Subcutaneous adipose tissue (tissue), 4 donors: ENCODE data around the gene PLCB1. TPM values are rescaled to one million over a fixed set of nuclear protein-coding genes. Genes with fewer than 3 reads are reported as not detected.

ENCODE experiments used
- CTCF ChIP-seq: fragments of 450-650 bp; IDR thresholded peaks from one replicate; pipeline ENCODE4 v1.5.1; 2016; ENCODE audit warnings: low read depth, mild to moderate bottlenecking, control low read depth, antibody characterized with exemption, moderate library complexity
- total RNA-seq, 4 donors: library from RNA; depleted of rRNA; stranded (reverse); fragments of >200 nt; gene quantifications; one replicate each; pipeline ENCODE4 v1.1.0, GENCODE V29; 2016

Gene PLCB1
- total RNA-seq, 4 donors from 2014 or later: 14.1 to 26.7 (median 18.4) TPM

GRCh38 chr20:8386991-8387390 lies 254.9 kb downstream of the PLCB1 start:
- TF ChIP-seq CTCF: no peak

GRCh38 chr20:8388141-8388540 lies 256.1 kb downstream of the PLCB1 start:
- no peak for TF ChIP-seq CTCF

GRCh38 chr20:8388707-8389106 lies 256.6 kb downstream of the PLCB1 start:
- TF ChIP-seq CTCF: no peak

- TF ChIP-seq CTCF: no peak
Observed at GRCh38 chr20:8389381-8390036, 257.4 kb downstream of the PLCB1 start.

- TF ChIP-seq CTCF: no peak
Observed at GRCh38 chr20:8390037-8390433, 258.0 kb downstream of the PLCB1 start.

- TF ChIP-seq CTCF: no peak
Observed at GRCh38 chr20:8390500-8390899, 258.4 kb downstream of the PLCB1 start.

- no peak for TF ChIP-seq CTCF
Observed at GRCh38 chr20:8393381-8393780, 261.3 kb downstream of the PLCB1 start.
